Neural cell (in vitro differentiated cells): ENCODE results near the gene C17orf113. TPM values are rescaled to one million over a fixed set of nuclear protein-coding genes. Genes with fewer than 3 reads are reported as not detected.
"Not testable (repeated sequence)": the region's sequence is repeated elsewhere in the genome, so short reads cannot be mapped to it uniquely, and the experiment has no call there.

Experiments used
- H2AFZ ChIP-seq: fragments of 200-600, 300-800 bp; sonication (generic), shearing (Covaris generic); 2 replicates; pipeline ENCODE4 v1.6.0; 2014; ENCODE audit warnings: low read depth, mild to moderate bottlenecking, antibody characterized with exemption, low read length, moderate library complexity
- H3F3A ChIP-seq: fragments of 200-600 bp; shearing (Covaris generic); 2 replicates; pipeline ENCODE4 v1.6.1; 2016; ENCODE audit warnings: mild to moderate bottlenecking, moderate library complexity, mixed read lengths, antibody characterized with exemption, low read length; ENCODE audit not compliant: insufficient read depth, poor library complexity, severe bottlenecking
- H3K27ac ChIP-seq: fragments of 200-600, 300-800 bp; sonication (generic), shearing (Covaris generic); 2 replicates; pipeline ENCODE4 v1.5.1; 2014; ENCODE audit warnings: mild to moderate bottlenecking, low read length, moderate library complexity
- H3K27me3 ChIP-seq: fragments of 300-800, 200-600 bp; sonication (generic), shearing (Covaris generic); 2 replicates; pipeline ENCODE4 v1.6.0; 2014; ENCODE audit warnings: mild to moderate bottlenecking, low read depth, low read length, moderate library complexity; ENCODE audit not compliant: insufficient read depth
- H3K36me3 ChIP-seq: fragments of 300-800, 200-600 bp; sonication (generic), shearing (Covaris generic); 2 replicates; pipeline ENCODE4 v1.5.1; 2014; ENCODE audit warnings: mild to moderate bottlenecking, antibody characterized with exemption, low read length, moderate library complexity; ENCODE audit not compliant: insufficient read depth
- H3K4me2 ChIP-seq: fragments of 300-800, 200-600 bp; sonication (generic), shearing (Covaris generic); 2 replicates; pipeline ENCODE4 v1.6.0; 2014; ENCODE audit warnings: mild to moderate bottlenecking, low read length
- H3K4me3 ChIP-seq: fragments of 300-800, 200-600 bp; sonication (generic), shearing (Covaris generic); 2 replicates; pipeline ENCODE4 v1.5.1; 2014; ENCODE audit warnings: mild to moderate bottlenecking, low read length, moderate library complexity
- H3K79me2 ChIP-seq: fragments of 200-600 bp; shearing (Covaris generic); replicated peaks from 2 replicates; pipeline ENCODE4 v1.6.0; 2014; ENCODE audit warnings: mild to moderate bottlenecking, low read length, moderate library complexity; ENCODE audit not compliant: insufficient read depth
- H3K9ac ChIP-seq: fragments of 300-800, 200-600 bp; sonication (generic), shearing (Covaris generic); 2 replicates; pipeline ENCODE4 v1.6.1; 2016; ENCODE audit warnings: mild to moderate bottlenecking, low read length, mixed read lengths
- H3K9me2 ChIP-seq: fragments of 200-600 bp; shearing (Covaris generic); 2 replicates; pipeline ENCODE4 v1.6.1; 2016; ENCODE audit warnings: mild to moderate bottlenecking, low read length, mixed read lengths; ENCODE audit not compliant: insufficient read depth
- H3K9me3 ChIP-seq: fragments of 200-600, 300-800 bp; sonication (generic), shearing (Covaris generic); 2 replicates; pipeline ENCODE4 v1.6.1; 2016; ENCODE audit warnings: mild to moderate bottlenecking, mixed run types, low read length, moderate library complexity, mixed read lengths
- H4K20me1 ChIP-seq: fragments of 200-600 bp; shearing (Covaris generic); 2 replicates; pipeline ENCODE4 v1.6.1; 2016; ENCODE audit warnings: mild to moderate bottlenecking, mixed run types; ENCODE audit not compliant: insufficient read depth
- CTCF ChIP-seq: fragments of 450-650 bp; IDR thresholded peaks from 2 replicates; pipeline ENCODE4 v1.5.1; 2014; ENCODE audit warnings: antibody characterized with exemption, mild to moderate bottlenecking, moderate library complexity; ENCODE audit not compliant: poor library complexity, severe bottlenecking
- EP300 ChIP-seq: fragments of 450-650 bp; conservative IDR thresholded peaks from 2 replicates; pipeline ENCODE4 v1.6.1; 2014; ENCODE audit warnings: antibody characterized with exemption, mild to moderate bottlenecking, moderate library complexity; ENCODE audit not compliant: poor library complexity, severe bottlenecking
- EZH2 ChIP-seq: fragments of 200-600, 300-800 bp; shearing (Covaris generic), sonication (generic); IDR thresholded peaks from 2 replicates; pipeline ENCODE4 v1.6.1; 2014; ENCODE audit warnings: antibody characterized with exemption, low read length, borderline replicate concordance, mild to moderate bottlenecking; ENCODE audit not compliant: insufficient read depth, poor library complexity, severe bottlenecking
- MXI1 ChIP-seq: fragments of 450-650 bp; conservative IDR thresholded peaks from 2 replicates; pipeline ENCODE4 v1.6.1; 2014; ENCODE audit warnings: antibody characterized with exemption, mild to moderate bottlenecking; ENCODE audit not compliant: poor library complexity, severe bottlenecking
- POLR2AphosphoS5 ChIP-seq: IDR thresholded peaks from 2 replicates; pipeline ENCODE4 v1.6.1; 2012
- RAD21 ChIP-seq: fragments of 450-650 bp; conservative IDR thresholded peaks from 2 replicates; pipeline ENCODE4 v1.6.1; 2014; ENCODE audit warnings: antibody characterized with exemption, mild to moderate bottlenecking, moderate library complexity
- REST ChIP-seq: IDR thresholded peaks from 2 replicates; pipeline ENCODE4 v1.6.1; 2012; ENCODE audit warnings: borderline replicate concordance
- SMC3 ChIP-seq: fragments of 450-650 bp; conservative IDR thresholded peaks from 2 replicates; pipeline ENCODE4 v1.6.1; 2014; ENCODE audit warnings: antibody characterized with exemption, mild to moderate bottlenecking, moderate library complexity; ENCODE audit not compliant: poor library complexity
- TAF1 ChIP-seq: IDR thresholded peaks from 2 replicates; pipeline ENCODE4 v1.6.1; 2012; ENCODE audit warnings: low read depth
- polyA plus RNA-seq: library from polyadenylated mRNA; depleted of rRNA; stranded (reverse); fragments of >200 nt; gene quantifications from 2 replicates; pipeline ENCODE4 v1.2.3, GENCODE V29; 2014

The C17orf113 gene
- polyA plus RNA-seq, 1 donor from 2014 or later: 5.2 TPM

GRCh38 chr17:42010898-42011516 lies 39.4 kb downstream of the C17orf113 start:
- no peaks in the 10 kb centered on the region for H4K20me1 ChIP-seq

DNA sequence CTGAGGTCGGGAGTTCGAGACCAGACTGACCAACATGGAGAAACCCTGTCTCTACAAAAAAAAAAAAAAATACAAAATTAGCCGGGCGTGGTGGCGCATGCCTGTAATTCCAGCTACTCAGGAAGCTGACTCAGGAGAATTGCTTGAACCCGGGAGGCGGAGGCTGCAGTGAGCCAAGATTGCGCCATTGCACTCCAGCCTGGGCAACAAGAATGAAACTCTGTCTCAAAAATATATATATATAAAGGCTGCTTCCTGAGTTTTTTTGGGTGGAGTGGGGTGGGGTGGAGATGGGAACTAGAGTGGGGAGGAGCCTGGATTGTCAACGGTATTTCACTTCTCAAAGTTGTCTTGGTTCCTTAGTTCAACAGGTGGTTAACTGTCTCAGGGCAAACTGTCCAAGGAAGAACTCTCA lies 40.1 kb downstream of the C17orf113 start:
- not testable (repeated sequence) for H3F3A ChIP-seq, H3K27me3 ChIP-seq, H3K9me2 ChIP-seq, H3K4me3 ChIP-seq, H3K36me3 ChIP-seq, H4K20me1 ChIP-seq, H2AFZ ChIP-seq, H3K4me2 ChIP-seq, H3K27ac ChIP-seq, H3K9ac ChIP-seq, H3K9me3 ChIP-seq
- peaks cover 65% of the 10 kb centered on the region for H3K79me2 ChIP-seq

More at GRCh38 chr17:42010898-42011516, 39.4 kb downstream of the C17orf113 start:
- Histone ChIP-seq H3K27me3 (no peaks in the 10 kb centered on the region), H3F3A (no peaks in the 10 kb centered on the region), H3K36me3 (no peaks in the 10 kb centered on the region), H3K4me3 (no peak overlapping the region), H3K9me3 (no peaks in the 10 kb centered on the region), H3K4me2 (no peak overlapping the region), H3K27ac (no peak overlapping the region), H3K79me2 (peaks cover 73% of the 10 kb centered on the region), H3K9me2 (no peaks in the 10 kb centered on the region), H2AFZ (no peak overlapping the region), H3K9ac (no peak overlapping the region)
- TF ChIP-seq EZH2 (no peak), EP300 (no peak), RAD21 (no peak), REST (no peak), MXI1 (no peak), POLR2AphosphoS5 (no peak), CTCF (no peak), TAF1 (no peak), SMC3 (no peak)

- no peak for TF ChIP-seq TAF1
- no peak for TF ChIP-seq CTCF
- no peak for TF ChIP-seq SMC3
- TF ChIP-seq POLR2AphosphoS5: no peak
- TF ChIP-seq RAD21: no peak
- no peak for TF ChIP-seq REST
- no peak for TF ChIP-seq MXI1
- TF ChIP-seq EP300: no peak
- Histone ChIP-seq H3K27me3 (no peaks in the 10 kb centered on the region), H3K4me3 (no peak overlapping the region), H3K9me2 (no peaks in the 10 kb centered on the region), H3K4me2 (no peak overlapping the region), H3F3A (no peaks in the 10 kb centered on the region), H3K79me2 (peaks cover 54% of the 10 kb centered on the region), H3K9ac (no peak overlapping the region), H3K27ac (no peak overlapping the region), H2AFZ (no peak overlapping the region), H3K36me3 (no peaks in the 10 kb centered on the region), H3K9me3 (no peaks in the 10 kb centered on the region), H4K20me1 (no peaks in the 10 kb centered on the region)
Observed at GRCh38 chr17:42009170-42009569, 41.2 kb downstream of the C17orf113 start.
